ENCODE results near the gene SYTL4. TPM values are rescaled to one million over a fixed set of nuclear protein-coding genes. Genes with fewer than 3 reads are reported as not detected.

SYTL4 gene
- total RNA-seq, 1 donor from 2014 or later, result 2.1 TPM

DNA sequence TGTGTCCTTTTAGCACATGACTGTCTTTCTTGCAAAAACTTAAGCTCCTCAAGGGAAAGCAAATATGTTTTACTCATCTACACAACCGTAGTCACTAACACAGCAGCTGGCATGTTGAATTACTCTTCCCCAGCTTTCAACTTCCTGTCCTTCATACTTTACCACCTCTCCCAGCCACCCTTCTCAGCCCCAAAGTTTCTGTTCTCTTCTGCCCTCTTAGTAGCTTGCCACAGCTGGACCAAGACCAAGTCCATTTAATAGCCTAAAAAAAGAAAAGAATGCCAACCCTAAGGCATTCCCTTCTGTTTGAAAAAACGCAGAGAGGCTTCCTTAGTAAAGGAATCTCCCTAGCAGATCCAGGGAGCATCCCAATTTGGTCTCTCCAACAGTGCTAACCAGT lies 51.2 kb downstream of the SYTL4 start:
- TF ChIP-seq CTCF (IDR thresholded peaks at IDR 0.05), result no peak
- no peak overlapping the region for H3K27ac ChIP-seq
- H3K4me3 ChIP-seq, result no peak overlapping the region
- no peaks in the 10 kb centered on the region for H3K4me1 ChIP-seq
- intact Hi-C loops (cut with DNase I), result loop anchor here (10.0 kb wide), 1 partner anchor 166 kb away; no protein-coding TSS in a partner anchor
- H3K27me3 ChIP-seq, result no peaks in the 10 kb centered on the region
- no peaks in the 10 kb centered on the region for H3K9me3 ChIP-seq
- no peak for DNase-seq (ENCODE audit: low spot score in 2 of 2)
- no peaks in the 10 kb centered on the region for H3K36me3 ChIP-seq

DNA sequence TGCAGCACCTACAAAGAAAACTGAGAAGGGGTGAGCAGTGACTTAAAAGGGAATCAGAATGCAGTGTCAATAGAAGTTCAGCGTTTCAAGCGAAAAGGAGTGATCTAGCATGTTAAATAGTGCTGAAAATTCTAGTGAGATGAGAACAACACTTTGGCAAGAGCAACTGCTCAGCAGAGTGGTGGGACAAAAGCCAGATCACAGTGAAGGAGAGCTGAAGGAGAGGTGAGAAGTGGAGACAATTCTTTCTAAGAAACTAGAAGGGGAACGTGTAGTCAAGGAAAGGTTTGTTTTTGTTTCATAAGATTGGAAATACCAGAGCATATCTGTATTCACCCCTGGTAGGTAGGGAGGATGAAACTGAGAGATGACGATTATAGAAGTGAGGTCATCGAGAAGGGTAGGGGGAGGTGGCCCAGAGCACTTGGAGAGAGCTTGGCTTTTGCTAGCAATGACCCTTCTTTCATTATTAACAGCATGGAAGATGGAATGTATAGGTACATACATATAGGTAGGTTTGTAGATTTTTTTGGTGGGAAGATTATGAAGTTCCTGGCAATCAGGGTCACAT lies 54.2 kb downstream of the SYTL4 start:
- no peaks in the 10 kb centered on the region for H3K27me3 ChIP-seq

GRCh38 chrX:100674705-100675104 lies 57.2 kb downstream of the SYTL4 start:
- Histone ChIP-seq H3K4me3 (no peak overlapping the region), H3K27ac (no peak overlapping the region), H3K9me3 (no peaks in the 10 kb centered on the region), H3K4me1 (no peaks in the 10 kb centered on the region), H3K36me3 (peaks cover 0 to 7% of the 10 kb centered on the region in 2 donors), H3K27me3 (no peaks in the 10 kb centered on the region)
- intact Hi-C loops (cut with DNase I), result loop anchor here (5.0 kb wide), 1 partner anchor 93 kb away; no protein-coding TSS in a partner anchor
- no peak for TF ChIP-seq CTCF (IDR thresholded peaks at IDR 0.05)
- DNase-seq (ENCODE audit: low spot score in 2 of 2), result no peak

More for the DNA sequence above, 54.2 kb downstream of the SYTL4 start:
- Histone ChIP-seq H3K4me3 (no peak overlapping the region), H3K27ac (no peak overlapping the region), H3K36me3 (no peaks in the 10 kb centered on the region), H3K9me3 (no peaks in the 10 kb centered on the region), H3K4me1 (no peaks in the 10 kb centered on the region)
- TF ChIP-seq CTCF (IDR thresholded peaks at IDR 0.05), result no peak
- DNase-seq (ENCODE audit: low spot score in 2 of 2), result no peak
- intact Hi-C loops (cut with DNase I), result no loop called here

- DNase-seq (ENCODE audit: low spot score in 2 of 2), result no peak
- H3K4me1 ChIP-seq, result no peaks in the 10 kb centered on the region
- no peaks in the 10 kb centered on the region for H3K27me3 ChIP-seq
- intact Hi-C loops (cut with DNase I), result loop anchor here (5.0 kb wide), 1 partner anchor 94 kb away; no protein-coding TSS in a partner anchor
- no peak overlapping the region for H3K4me3 ChIP-seq
- TF ChIP-seq CTCF (IDR thresholded peaks at IDR 0.05), result no peak
- H3K27ac ChIP-seq, result no peak overlapping the region
- H3K36me3 ChIP-seq, result peaks cover 0 to 7% of the 10 kb centered on the region in 2 donors
- no peaks in the 10 kb centered on the region for H3K9me3 ChIP-seq
Measured at GRCh38 chrX:100673397-100673953, 58.4 kb downstream of the SYTL4 start.

DNA sequence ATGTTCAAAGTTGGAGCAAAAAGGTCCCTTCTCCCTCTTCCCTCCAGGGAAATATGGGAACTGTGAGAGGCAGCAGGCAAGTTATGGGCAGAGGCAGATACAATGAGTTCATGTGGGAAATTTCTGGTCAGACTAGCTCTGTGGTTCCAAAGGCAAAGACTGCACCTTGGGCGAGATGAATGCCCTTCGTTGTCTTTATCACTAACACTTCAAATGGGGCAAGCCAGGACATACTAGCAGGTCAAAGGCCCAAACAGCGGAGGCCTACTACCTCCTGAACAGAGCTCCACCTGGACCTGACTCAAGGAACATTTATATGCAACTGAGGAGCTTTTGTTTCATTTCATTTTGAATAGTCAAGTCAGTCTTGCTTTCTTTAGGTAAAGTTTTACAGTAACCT lies 59.0 kb downstream of the SYTL4 start:
- Histone ChIP-seq H3K27me3 (no peaks in the 10 kb centered on the region), H3K27ac (no peak overlapping the region)
- intact Hi-C loops (cut with DNase I), result loop anchor here (5.0 kb wide), 1 partner anchor 94 kb away; no protein-coding TSS in a partner anchor

More for the DNA sequence above, 59.0 kb downstream of the SYTL4 start:
- TF ChIP-seq CTCF (IDR thresholded peaks at IDR 0.05), result no peak
- Histone ChIP-seq H3K4me1 (no peaks in the 10 kb centered on the region), H3K4me3 (no peak overlapping the region), H3K9me3 (no peaks in the 10 kb centered on the region), H3K36me3 (peaks cover 0 to 7% of the 10 kb centered on the region in 2 donors)
- no peak for DNase-seq (ENCODE audit: low spot score in 2 of 2)

Measured in ascending aorta (tissue), 2 donors.